Nephron (organoid): Measurements from ENCODE around the gene CABP7.

ENCODE experiments used
- H3K27ac Mint-ChIP-seq, 3 experiments: 2 replicates each; pipeline ENCODE4 v1.8.0; 2020; ENCODE audit warnings: mixed read lengths in 3 of 3, mild to moderate bottlenecking in 2 of 3, moderate library complexity in 1 of 3
- H3K27me3 Mint-ChIP-seq: 2 replicates; pipeline ENCODE4 v1.8.0; 2021; ENCODE audit warnings: low read depth, mild to moderate bottlenecking, moderate library complexity, mixed read lengths
- H3K36me3 Mint-ChIP-seq: 2 replicates; pipeline ENCODE4 v1.8.0; 2020; ENCODE audit warnings: low read depth, mixed read lengths
- H3K4me1 Mint-ChIP-seq: 2 replicates; pipeline ENCODE4 v1.8.0; 2020; ENCODE audit warnings: mixed read lengths
- H3K4me3 Mint-ChIP-seq, 3 experiments: 2 replicates each; pipeline ENCODE4 v1.8.0; 2020; ENCODE audit warnings: mild to moderate bottlenecking in 3 of 3, mixed read lengths in 3 of 3, moderate library complexity in 2 of 3
- H3K9me3 Mint-ChIP-seq: 2 replicates; pipeline ENCODE4 v1.8.0; 2020; ENCODE audit warnings: mixed read lengths
- CTCF ChIP-seq, 3 experiments: fragments of 200-600 bp; sonication (generic); IDR thresholded peaks; one replicate each; pipeline ENCODE4 v1.5.0; 2021; ENCODE audit warnings: antibody characterized with exemption in 3 of 3; ENCODE audit not compliant: unreplicated experiment in 3 of 3

Gene CABP7

GRCh38 chr22:29738118-29738815 is 18.5 kb downstream of the CABP7 start:
- no peak overlapping the region for H3K4me3 Mint-ChIP-seq
- peaks cover 15% of the 10 kb centered on the region for H3K36me3 Mint-ChIP-seq
- H3K4me1 Mint-ChIP-seq: peaks cover 5% of the 10 kb centered on the region
- no peak overlapping the region for H3K27ac Mint-ChIP-seq
- H3K27me3 Mint-ChIP-seq: no peaks in the 10 kb centered on the region
- no peak for TF ChIP-seq CTCF (IDR thresholded peaks at IDR 0.05; ENCODE audit: unreplicated experiment in 3 of 3)
- no peaks in the 10 kb centered on the region for H3K9me3 Mint-ChIP-seq

- no peak for TF ChIP-seq CTCF (IDR thresholded peaks at IDR 0.05; ENCODE audit: unreplicated experiment in 3 of 3)
- H3K4me1 Mint-ChIP-seq: no peaks in the 10 kb centered on the region
- no peak overlapping the region for H3K27ac Mint-ChIP-seq
- no peaks in the 10 kb centered on the region for H3K27me3 Mint-ChIP-seq
- H3K9me3 Mint-ChIP-seq: no peaks in the 10 kb centered on the region
- H3K4me3 Mint-ChIP-seq: no peak overlapping the region
- peaks cover 15% of the 10 kb centered on the region for H3K36me3 Mint-ChIP-seq
These were observed 19.6 kb downstream of the CABP7 start for GRCh38 chr22:29739346-29739875.

- no peaks in the 10 kb centered on the region for H3K9me3 Mint-ChIP-seq
- no peaks in the 10 kb centered on the region for H3K27me3 Mint-ChIP-seq
- H3K4me3 Mint-ChIP-seq: no peak overlapping the region
- peaks cover 5% of the 10 kb centered on the region for H3K4me1 Mint-ChIP-seq
- no peak overlapping the region for H3K27ac Mint-ChIP-seq
- peaks cover 20% of the 10 kb centered on the region for H3K36me3 Mint-ChIP-seq
- no peak for TF ChIP-seq CTCF (IDR thresholded peaks at IDR 0.05; ENCODE audit: unreplicated experiment in 3 of 3)
These were observed 20.4 kb downstream of the CABP7 start for GRCh38 chr22:29740216-29740615.

GRCh38 chr22:29741926-29742325 is 22.1 kb downstream of the CABP7 start:
- no peak for TF ChIP-seq CTCF (IDR thresholded peaks at IDR 0.05; ENCODE audit: unreplicated experiment in 3 of 3)
- Mint-ChIP-seq H3K27me3 (no peaks in the 10 kb centered on the region), H3K4me3 (no peak overlapping the region), H3K36me3 (peaks cover 25% of the 10 kb centered on the region), H3K4me1 (peaks cover 5% of the 10 kb centered on the region), H3K27ac (no peak overlapping the region), H3K9me3 (no peaks in the 10 kb centered on the region)

GRCh38 chr22:29742326-29742725 is 22.5 kb downstream of the CABP7 start:
- Mint-ChIP-seq H3K4me3 (no peak overlapping the region), H3K27me3 (no peaks in the 10 kb centered on the region), H3K9me3 (no peaks in the 10 kb centered on the region), H3K27ac (no peak overlapping the region), H3K36me3 (peaks cover 26% of the 10 kb centered on the region), H3K4me1 (peaks cover 5% of the 10 kb centered on the region)
- no peak for TF ChIP-seq CTCF (IDR thresholded peaks at IDR 0.05; ENCODE audit: unreplicated experiment in 3 of 3)

GRCh38 chr22:29744902-29745301 is 25.1 kb downstream of the CABP7 start:
- Mint-ChIP-seq H3K27ac (no peak overlapping the region), H3K9me3 (no peaks in the 10 kb centered on the region), H3K27me3 (no peaks in the 10 kb centered on the region), H3K36me3 (peaks cover 33% of the 10 kb centered on the region), H3K4me3 (no peak overlapping the region), H3K4me1 (peaks cover 5% of the 10 kb centered on the region)
- no peak for TF ChIP-seq CTCF (IDR thresholded peaks at IDR 0.05; ENCODE audit: unreplicated experiment in 3 of 3)
